ENCODE results near the gene HES1.
"Not testable (repeated sequence)": the region's sequence is repeated elsewhere in the genome, so short reads cannot be mapped to it uniquely, and the experiment has no call there.

Gene HES1

DNA sequence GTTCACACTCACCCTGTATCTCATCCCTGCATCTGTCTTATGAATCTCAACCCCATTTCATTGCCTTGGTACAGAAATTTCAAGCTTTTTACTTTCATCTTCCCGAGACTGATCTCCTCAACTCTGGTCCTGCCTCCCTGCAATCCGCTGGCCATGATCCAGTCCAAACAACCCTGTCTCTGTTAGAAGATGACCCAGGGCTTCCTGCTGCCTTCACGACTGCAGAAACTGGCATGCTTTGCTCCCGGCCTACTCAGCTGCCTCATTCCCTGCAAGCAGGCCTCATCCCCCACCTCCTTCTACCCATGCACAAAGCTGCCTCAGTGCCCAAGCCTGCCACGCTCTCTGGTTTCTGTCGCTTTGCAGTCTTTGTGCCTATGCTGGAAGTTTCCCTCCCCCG lies 12.4 kb downstream of the HES1 start:
- H3K9ac ChIP-seq (ENCODE audit: low read length in 2 of 2): no peak overlapping the region
- no peaks in the 10 kb centered on the region for H3K36me3 ChIP-seq (ENCODE audit: control insufficient read depth in 2 of 2, insufficient read depth in 2 of 2, low read length in 2 of 2)
- no peak overlapping the region for H3K4me3 ChIP-seq (ENCODE audit: low read length in 2 of 2)
- no peak overlapping the region for H3K27ac ChIP-seq (ENCODE audit: low read length)
- no peaks in the 10 kb centered on the region for H3K9me3 ChIP-seq (ENCODE audit: control insufficient read depth in 2 of 2, low read length in 2 of 2)
- peaks cover 5% of the 10 kb centered on the region for H3K4me1 ChIP-seq (ENCODE audit: control insufficient read depth, insufficient read depth, low read length)
- no peaks in the 10 kb centered on the region for H3K27me3 ChIP-seq (ENCODE audit: control insufficient read depth in 1 of 2, insufficient read depth in 2 of 2, low read length in 2 of 2)

DNA sequence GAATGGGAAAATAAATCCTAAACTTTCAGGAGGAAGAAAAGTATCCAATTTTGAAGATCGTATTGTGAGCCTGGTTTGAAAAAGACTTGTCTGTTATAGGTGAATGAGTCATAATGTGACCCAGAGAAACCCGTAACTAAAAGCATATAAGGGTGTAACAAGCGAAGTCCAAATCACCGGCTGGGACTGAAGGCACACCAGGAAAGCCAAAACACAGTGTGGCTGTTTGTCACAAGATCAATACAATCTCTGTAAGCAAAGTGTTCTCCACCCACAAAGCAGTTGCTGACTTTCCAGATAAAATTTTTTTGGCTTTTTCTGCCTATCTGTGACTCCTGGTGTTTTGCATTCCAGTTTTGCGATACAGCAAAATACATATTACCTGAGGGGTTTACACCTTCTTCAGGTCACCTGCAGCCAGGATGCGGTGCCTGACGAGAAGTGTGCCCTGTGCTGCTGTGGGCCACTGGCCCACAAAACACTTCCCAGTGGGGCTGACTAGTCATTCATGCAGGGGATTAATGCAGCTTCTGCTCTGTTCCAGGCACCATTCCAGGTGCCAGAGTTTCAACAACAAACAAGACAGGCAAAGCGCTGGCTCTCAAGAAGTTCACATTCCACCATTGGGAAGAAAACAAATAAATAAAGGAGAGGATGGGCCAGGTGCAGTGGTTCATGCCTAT lies 14.4 kb downstream of the HES1 start:
- Histone ChIP-seq H3K9ac (ENCODE audit: low read length in 2 of 2) (no peak overlapping the region), H3K36me3 (ENCODE audit: control insufficient read depth in 2 of 2, insufficient read depth in 2 of 2, low read length in 2 of 2) (no peaks in the 10 kb centered on the region), H3K27ac (ENCODE audit: low read length) (no peak overlapping the region), H3K27me3 (ENCODE audit: control insufficient read depth in 1 of 2, insufficient read depth in 2 of 2, low read length in 2 of 2) (no peaks in the 10 kb centered on the region), H3K4me1 (ENCODE audit: control insufficient read depth, insufficient read depth, low read length) (peaks cover 5% of the 10 kb centered on the region), H3K9me3 (ENCODE audit: control insufficient read depth in 2 of 2, low read length in 2 of 2) (peaks cover 0 to 4% of the 10 kb centered on the region in 2 donors), H3K4me3 (ENCODE audit: low read length in 2 of 2) (no peak overlapping the region)

DNA sequence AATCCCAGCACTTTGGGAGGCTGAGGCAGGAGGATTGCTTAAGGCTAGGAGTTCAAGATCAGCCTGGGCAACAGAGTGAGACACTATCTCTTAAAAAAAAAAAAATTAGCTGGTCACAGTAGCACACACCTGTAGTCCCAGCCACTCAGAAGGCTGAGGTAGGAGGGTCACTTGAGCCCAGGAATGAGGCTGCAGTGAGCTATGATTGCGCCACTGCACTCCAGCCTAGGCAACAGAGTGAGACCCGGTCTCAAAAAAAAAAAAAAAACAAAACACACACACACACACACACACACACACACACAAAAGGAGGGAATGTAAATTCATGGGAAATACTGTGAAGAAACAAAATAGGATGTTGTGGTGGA lies 15.0 kb downstream of the HES1 start:
- H3K36me3 ChIP-seq (ENCODE audit: control insufficient read depth in 2 of 2, insufficient read depth in 2 of 2, low read length in 2 of 2); H3K27ac ChIP-seq (ENCODE audit: low read length); H3K4me1 ChIP-seq (ENCODE audit: control insufficient read depth, insufficient read depth, low read length); H3K9ac ChIP-seq (ENCODE audit: low read length in 2 of 2); H3K9me3 ChIP-seq (ENCODE audit: control insufficient read depth in 2 of 2, low read length in 2 of 2); H3K4me3 ChIP-seq (ENCODE audit: low read length in 2 of 2); H3K27me3 ChIP-seq (ENCODE audit: control insufficient read depth in 1 of 2, insufficient read depth in 2 of 2, low read length in 2 of 2): not testable (repeated sequence)

DNA sequence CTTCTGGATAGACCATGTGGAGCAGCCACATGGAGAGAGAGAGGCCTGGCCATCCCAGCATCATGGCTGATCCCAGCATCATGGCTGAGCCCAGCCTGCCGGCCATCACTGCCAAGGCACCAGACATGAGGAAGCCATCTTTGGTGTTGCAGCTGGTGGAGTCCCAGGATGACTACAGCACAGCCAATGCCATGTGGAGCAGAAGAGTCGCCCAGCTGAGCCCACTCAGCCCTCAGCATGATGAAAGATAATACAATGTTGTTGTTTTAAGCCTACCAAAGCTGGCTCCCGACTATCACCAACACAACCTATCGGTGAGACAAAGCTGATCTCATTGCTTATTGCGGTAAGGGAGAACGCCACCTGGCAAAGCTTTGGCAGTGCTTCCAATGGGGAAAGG lies 18.4 kb downstream of the HES1 start:
- no peak overlapping the region for H3K27ac ChIP-seq (ENCODE audit: low read length)
- H3K4me3 ChIP-seq (ENCODE audit: low read length in 2 of 2): no peak overlapping the region
- peaks cover 0 to 4% of the 10 kb centered on the region in 2 donors for H3K9me3 ChIP-seq (ENCODE audit: control insufficient read depth in 2 of 2, low read length in 2 of 2)
- no peak overlapping the region for H3K9ac ChIP-seq (ENCODE audit: low read length in 2 of 2)
- no peaks in the 10 kb centered on the region for H3K36me3 ChIP-seq (ENCODE audit: control insufficient read depth in 2 of 2, insufficient read depth in 2 of 2, low read length in 2 of 2)
- H3K4me1 ChIP-seq (ENCODE audit: control insufficient read depth, insufficient read depth, low read length): no peaks in the 10 kb centered on the region
- peaks cover 0 to 2% of the 10 kb centered on the region in 2 donors for H3K27me3 ChIP-seq (ENCODE audit: control insufficient read depth in 1 of 2, insufficient read depth in 2 of 2, low read length in 2 of 2)

DNA sequence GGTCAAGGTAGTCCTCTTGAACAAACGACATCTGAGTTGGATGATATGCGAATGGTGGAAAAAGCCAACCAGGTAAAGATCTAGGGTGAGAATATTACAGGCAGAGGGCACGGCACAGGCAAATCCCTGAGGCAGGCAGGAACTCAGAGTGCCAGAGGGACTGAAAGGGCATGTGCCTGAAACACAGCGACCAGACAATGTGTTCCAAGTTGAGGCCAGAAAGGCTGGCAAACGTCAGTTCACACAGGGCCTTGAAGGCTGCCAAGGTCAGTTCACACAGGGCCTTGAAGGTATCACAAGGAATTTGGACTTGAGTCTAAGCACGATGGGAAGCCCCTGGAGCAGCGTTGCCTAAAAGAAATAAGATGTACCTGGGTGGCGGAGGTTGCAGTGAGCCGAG lies 20.1 kb downstream of the HES1 start:
- Histone ChIP-seq H3K36me3 (ENCODE audit: control insufficient read depth in 2 of 2, insufficient read depth in 2 of 2, low read length in 2 of 2) (no peaks in the 10 kb centered on the region), H3K4me1 (ENCODE audit: control insufficient read depth, insufficient read depth, low read length) (no peaks in the 10 kb centered on the region), H3K27ac (ENCODE audit: low read length) (no peak overlapping the region), H3K9me3 (ENCODE audit: control insufficient read depth in 2 of 2, low read length in 2 of 2) (peaks cover 0 to 4% of the 10 kb centered on the region in 2 donors), H3K4me3 (ENCODE audit: low read length in 2 of 2) (no peak overlapping the region), H3K9ac (ENCODE audit: low read length in 2 of 2) (no peak overlapping the region), H3K27me3 (ENCODE audit: control insufficient read depth in 1 of 2, insufficient read depth in 2 of 2, low read length in 2 of 2) (peaks cover 0 to 2% of the 10 kb centered on the region in 2 donors)

DNA sequence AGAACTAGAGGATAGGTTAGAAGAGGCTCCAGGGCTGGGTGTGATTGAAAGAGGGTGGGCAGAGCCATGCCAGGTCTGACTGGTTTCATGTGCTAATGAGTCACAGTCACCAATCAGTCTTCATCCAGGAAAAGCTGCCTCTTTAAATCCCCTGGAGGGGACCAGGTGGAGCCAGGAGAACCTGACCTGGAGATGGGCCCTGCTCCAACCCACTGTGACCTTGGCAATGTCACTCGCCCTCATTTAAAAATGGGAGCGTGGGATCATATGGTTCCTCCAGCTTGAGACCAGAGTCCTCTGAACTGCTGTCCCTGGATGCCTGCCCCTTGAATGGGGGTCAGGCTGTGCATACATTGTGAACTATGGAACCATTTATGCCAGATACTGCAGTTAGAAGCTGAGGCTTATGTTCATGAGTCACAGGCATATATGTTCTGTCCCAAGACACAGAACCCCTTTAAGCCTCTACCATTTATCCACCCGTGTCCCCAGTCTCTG lies 23.0 kb downstream of the HES1 start:
- H3K4me3 ChIP-seq (ENCODE audit: low read length in 2 of 2): no peak overlapping the region
- H3K27ac ChIP-seq (ENCODE audit: low read length): no peak overlapping the region
- peaks cover 0 to 4% of the 10 kb centered on the region in 2 donors for H3K9me3 ChIP-seq (ENCODE audit: control insufficient read depth in 2 of 2, low read length in 2 of 2)
- no peaks in the 10 kb centered on the region for H3K4me1 ChIP-seq (ENCODE audit: control insufficient read depth, insufficient read depth, low read length)
- peaks cover 0 to 2% of the 10 kb centered on the region in 2 donors for H3K27me3 ChIP-seq (ENCODE audit: control insufficient read depth in 1 of 2, insufficient read depth in 2 of 2, low read length in 2 of 2)
- no peak overlapping the region for H3K9ac ChIP-seq (ENCODE audit: low read length in 2 of 2)
- H3K36me3 ChIP-seq (ENCODE audit: control insufficient read depth in 2 of 2, insufficient read depth in 2 of 2, low read length in 2 of 2): no peaks in the 10 kb centered on the region

DNA sequence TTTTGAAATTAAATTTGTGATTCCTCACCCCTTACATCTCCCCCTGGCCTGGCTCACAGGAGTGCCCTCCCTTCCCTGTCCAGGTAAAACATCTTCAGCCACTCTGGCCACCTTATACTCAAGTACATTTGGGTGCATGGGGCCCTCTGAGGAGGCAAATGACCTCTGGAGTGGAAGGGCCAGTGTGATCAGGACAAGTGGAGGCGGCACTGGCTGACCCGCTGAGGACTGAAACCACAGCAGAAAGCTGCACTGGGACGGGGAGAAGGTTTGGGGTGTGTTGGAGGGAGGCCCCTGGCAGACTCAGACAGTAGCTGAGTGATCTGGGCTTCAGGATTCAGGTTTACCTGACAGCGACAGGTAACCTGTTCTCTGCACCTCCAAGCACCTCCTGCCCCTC lies 24.2 kb downstream of the HES1 start:
- H3K9me3 ChIP-seq (ENCODE audit: control insufficient read depth in 2 of 2, low read length in 2 of 2): no peaks in the 10 kb centered on the region
- H3K4me3 ChIP-seq (ENCODE audit: low read length in 2 of 2): no peak overlapping the region
- no peaks in the 10 kb centered on the region for H3K36me3 ChIP-seq (ENCODE audit: control insufficient read depth in 2 of 2, insufficient read depth in 2 of 2, low read length in 2 of 2)
- H3K27me3 ChIP-seq (ENCODE audit: control insufficient read depth in 1 of 2, insufficient read depth in 2 of 2, low read length in 2 of 2): peaks cover 0 to 2% of the 10 kb centered on the region in 2 donors
- H3K4me1 ChIP-seq (ENCODE audit: control insufficient read depth, insufficient read depth, low read length): no peaks in the 10 kb centered on the region
- H3K27ac ChIP-seq (ENCODE audit: low read length): no peak overlapping the region
- H3K9ac ChIP-seq (ENCODE audit: low read length in 2 of 2): no peak overlapping the region

DNA sequence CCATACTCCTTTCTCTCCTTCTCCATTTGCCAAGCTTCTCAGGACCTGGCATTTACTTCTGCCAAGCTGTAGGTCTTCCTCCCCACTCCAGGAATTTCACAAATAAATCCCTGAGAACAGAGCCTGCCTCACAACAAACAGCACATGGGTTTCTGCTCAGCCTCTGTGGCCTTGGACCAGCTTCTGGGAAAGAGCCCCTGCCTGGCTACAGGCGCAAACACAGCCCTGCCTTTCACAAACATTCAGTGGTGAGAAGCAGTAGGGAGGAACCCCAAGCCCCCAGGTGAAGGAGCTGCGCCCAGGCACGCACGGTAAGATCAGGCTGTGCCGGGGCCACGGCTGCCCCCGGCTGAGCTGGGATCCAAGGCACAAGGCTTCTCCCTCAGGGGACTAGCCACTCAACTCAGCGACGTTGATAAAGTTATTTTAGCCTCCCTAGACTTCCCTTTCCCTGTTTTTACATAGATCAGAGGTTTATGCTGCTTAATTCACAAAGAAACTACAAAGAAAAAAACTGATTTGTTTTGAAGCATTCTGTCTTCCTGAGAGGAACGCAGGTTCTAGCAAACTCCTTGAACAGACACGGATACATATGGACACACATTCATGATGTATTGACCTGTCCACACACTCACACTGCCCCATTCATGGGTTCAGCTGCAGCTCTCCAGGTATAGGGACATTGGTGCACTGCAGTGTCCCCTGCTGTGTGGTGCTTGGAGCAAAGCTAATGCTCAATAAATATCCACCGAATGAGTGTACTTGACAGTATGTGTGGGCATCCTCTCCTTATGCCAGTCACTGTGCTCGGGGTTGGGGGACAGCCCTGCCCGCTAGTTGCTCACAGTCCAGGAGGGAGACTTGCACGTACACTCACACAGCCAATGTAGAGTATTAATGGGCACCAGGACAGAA lies 25.4 kb downstream of the HES1 start:
- Histone ChIP-seq H3K4me1 (ENCODE audit: control insufficient read depth, insufficient read depth, low read length) (peaks cover 1% of the 10 kb centered on the region), H3K36me3 (ENCODE audit: control insufficient read depth in 2 of 2, insufficient read depth in 2 of 2, low read length in 2 of 2) (no peaks in the 10 kb centered on the region), H3K27ac (ENCODE audit: low read length) (no peak overlapping the region), H3K4me3 (ENCODE audit: low read length in 2 of 2) (no peak overlapping the region), H3K9ac (ENCODE audit: low read length in 2 of 2) (no peak overlapping the region), H3K27me3 (ENCODE audit: control insufficient read depth in 1 of 2, insufficient read depth in 2 of 2, low read length in 2 of 2) (no peaks in the 10 kb centered on the region), H3K9me3 (ENCODE audit: control insufficient read depth in 2 of 2, low read length in 2 of 2) (no peaks in the 10 kb centered on the region)

DNA sequence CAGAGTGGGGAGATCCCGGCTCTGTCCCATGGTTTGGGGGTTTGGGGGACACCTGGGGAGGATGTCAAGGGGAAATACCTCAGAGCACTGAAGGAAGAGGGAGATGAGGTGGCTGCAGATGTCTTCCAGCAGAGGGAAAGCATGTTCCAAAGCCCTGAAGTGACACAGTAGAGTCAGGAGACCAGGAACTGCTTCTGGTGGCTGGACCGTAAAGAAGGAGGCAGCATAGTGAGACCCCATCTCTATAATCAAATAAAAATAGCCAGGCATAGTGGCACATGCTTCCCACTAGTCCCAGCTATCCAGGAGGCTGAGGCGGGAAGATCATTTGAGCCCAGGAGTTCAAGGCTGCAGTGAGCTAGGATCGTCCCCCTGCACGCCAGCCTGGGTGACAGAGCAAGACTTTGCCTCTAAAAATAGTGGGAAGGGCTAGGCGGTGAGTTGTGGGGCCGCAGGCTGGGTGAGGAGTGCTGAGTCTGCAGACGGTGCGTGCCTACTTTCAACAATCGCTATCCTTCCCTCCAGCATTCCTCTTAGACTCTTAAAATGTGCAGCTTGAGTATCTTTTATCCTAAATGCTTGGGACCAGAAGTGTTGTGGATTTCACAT lies 26.2 kb downstream of the HES1 start:
- Histone ChIP-seq H3K36me3 (ENCODE audit: control insufficient read depth in 2 of 2, insufficient read depth in 2 of 2, low read length in 2 of 2) (no peaks in the 10 kb centered on the region), H3K27me3 (ENCODE audit: control insufficient read depth in 1 of 2, insufficient read depth in 2 of 2, low read length in 2 of 2) (no peaks in the 10 kb centered on the region)

DNA sequence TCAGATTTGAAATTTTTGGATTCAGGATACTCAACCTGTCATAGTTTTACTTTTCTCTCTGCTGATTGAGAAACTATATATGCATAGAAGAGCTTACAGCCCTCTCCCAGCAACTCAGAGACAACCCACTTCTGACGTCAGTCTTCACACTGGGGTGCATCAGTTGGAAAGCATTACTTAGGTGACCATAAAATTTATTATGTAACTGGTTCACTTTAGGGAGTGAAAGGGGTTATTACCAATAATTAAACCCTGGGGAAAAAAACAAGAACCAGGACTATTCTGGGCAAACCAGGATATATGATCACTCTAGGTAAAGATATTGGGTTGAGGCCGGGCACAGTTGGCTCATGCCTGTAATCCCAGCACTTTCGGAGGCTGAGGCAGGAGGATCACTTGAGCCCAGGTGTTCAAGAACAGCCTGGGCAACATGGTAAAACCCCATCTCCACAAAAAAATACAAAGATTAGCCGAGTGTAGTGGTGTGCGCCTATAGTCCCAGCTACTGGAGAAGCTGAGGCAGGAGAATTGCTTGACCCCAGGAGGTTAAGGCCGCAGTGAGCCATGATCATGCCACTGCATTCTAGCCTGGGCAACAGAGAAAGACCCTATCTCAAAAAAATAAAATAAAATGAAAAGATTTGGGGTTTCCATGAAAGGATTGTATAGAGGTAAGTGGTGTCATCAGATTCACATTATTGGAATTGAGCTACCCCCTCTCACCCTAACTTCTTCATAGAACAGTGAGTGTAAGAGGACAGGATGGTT lies 27.1 kb downstream of the HES1 start:
- peaks cover 9% of the 10 kb centered on the region for H3K4me1 ChIP-seq (ENCODE audit: control insufficient read depth, insufficient read depth, low read length)
- H3K36me3 ChIP-seq (ENCODE audit: control insufficient read depth in 2 of 2, insufficient read depth in 2 of 2, low read length in 2 of 2): no peaks in the 10 kb centered on the region
- H3K9me3 ChIP-seq (ENCODE audit: control insufficient read depth in 2 of 2, low read length in 2 of 2): no peaks in the 10 kb centered on the region
- H3K9ac ChIP-seq (ENCODE audit: low read length in 2 of 2): no peak overlapping the region
- no peak overlapping the region for H3K27ac ChIP-seq (ENCODE audit: low read length)
- no peaks in the 10 kb centered on the region for H3K27me3 ChIP-seq (ENCODE audit: control insufficient read depth in 1 of 2, insufficient read depth in 2 of 2, low read length in 2 of 2)
- H3K4me3 ChIP-seq (ENCODE audit: low read length in 2 of 2): no peak overlapping the region

More for the DNA sequence above, 26.2 kb downstream of the HES1 start:
- Histone ChIP-seq H3K9ac (ENCODE audit: low read length in 2 of 2) (no peak overlapping the region), H3K9me3 (ENCODE audit: control insufficient read depth in 2 of 2, low read length in 2 of 2) (no peaks in the 10 kb centered on the region), H3K27ac (ENCODE audit: low read length) (no peak overlapping the region), H3K4me3 (ENCODE audit: low read length in 2 of 2) (no peak overlapping the region), H3K4me1 (ENCODE audit: control insufficient read depth, insufficient read depth, low read length) (peaks cover 9% of the 10 kb centered on the region)

Data from stomach smooth muscle (tissue), 2 donors.